IMR-90 (cell line): ENCODE results near the gene SLC38A1. TPM values are rescaled to one million over a fixed set of nuclear protein-coding genes. Genes with fewer than 3 reads are reported as not detected.

Experiments used
- ATAC-seq: fragments of 200-7000 bp; cut with Tn5 transposase; 2 replicates; pipeline ENCODE4 v1.9.1; 2020; ENCODE audit warnings: low read depth, mild to moderate bottlenecking, moderate library complexity
- BruUV-seq: library from RNA; stranded (reverse); fragments of 400-500 nt; replicated peaks from 2 replicates; lab custom pipeline; 2021; lab: Mats Ljungman, UMichigan
- CTCF ChIA-PET: fragments of 300-600 bp; formaldehyde crosslinking; extraction: SDS; loops from one replicate; lab custom pipeline; 2021; ENCODE audit warnings: antibody characterized with exemption; lab: Yijun Ruan, JAX
- POLR2A ChIA-PET: fragments of 300-600 bp; sonication (Branson Sonifier 250); formaldehyde crosslinking; loops from one replicate; lab custom pipeline; 2022; ENCODE audit warnings: antibody characterized with exemption; ENCODE audit not compliant: unreplicated experiment; lab: Charles Lee
- DNase-seq: peaks from one replicate; pipeline ENCODE4 v3.0.0; 2013
- H2AFZ ChIP-seq: replicated peaks from 2 replicates; pipeline ENCODE3; 2013; ENCODE audit warnings: low read length, mild to moderate bottlenecking; ENCODE audit not compliant: poor library complexity
- H2AK5ac ChIP-seq: 2 replicates; pipeline ENCODE4 v1.6.1; 2013; ENCODE audit warnings: low read depth, low read length, inconsistent platforms
- H2AK9ac ChIP-seq: replicated peaks from 2 replicates; pipeline ENCODE3; 2013; ENCODE audit warnings: mild to moderate bottlenecking, low read depth, low read length, moderate library complexity; ENCODE audit not compliant: poor library complexity
- H2BK120ac ChIP-seq: 2 replicates; pipeline ENCODE4 v1.6.1; 2013; ENCODE audit warnings: low read depth, low read length, inconsistent platforms
- H2BK15ac ChIP-seq: 3 replicates; pipeline ENCODE4 v1.6.1; 2013; ENCODE audit warnings: low read depth, low read length, inconsistent platforms
- H2BK20ac ChIP-seq: 2 replicates; pipeline ENCODE4 v1.6.1; 2013; ENCODE audit warnings: low read depth, mild to moderate bottlenecking, inconsistent platforms, low read length, moderate library complexity
- H2BK5ac ChIP-seq: 2 replicates; pipeline ENCODE4 v1.6.1; 2013; ENCODE audit warnings: mild to moderate bottlenecking, low read depth, low read length, inconsistent platforms; ENCODE audit not compliant: poor library complexity, severe bottlenecking
- H3K14ac ChIP-seq: replicated peaks from 2 replicates; pipeline ENCODE4 v1.6.1; 2013; ENCODE audit warnings: low read depth, low read length, inconsistent platforms
- H3K18ac ChIP-seq: 2 replicates; pipeline ENCODE4 v1.6.1; 2013; ENCODE audit warnings: low read depth, low read length, control low read depth
- H3K23ac ChIP-seq: 2 replicates; pipeline ENCODE4 v1.6.1; 2013; ENCODE audit warnings: low read depth, low read length, inconsistent platforms
- H3K27ac ChIP-seq: 2 replicates; pipeline ENCODE4 v1.5.1; 2013; ENCODE audit warnings: mild to moderate bottlenecking, control low read depth, low read length; ENCODE audit not compliant: insufficient read depth
- H3K27me3 ChIP-seq: 2 replicates; pipeline ENCODE4 v1.6.1; 2013; ENCODE audit warnings: low read length; ENCODE audit not compliant: control insufficient read depth, insufficient read depth
- H3K36me3 ChIP-seq: 2 replicates; pipeline ENCODE4 v1.6.1; 2013; ENCODE audit warnings: low read length, mixed read lengths; ENCODE audit not compliant: control insufficient read depth, insufficient read depth
- H3K4ac ChIP-seq: 2 replicates; pipeline ENCODE4 v1.6.1; 2013; ENCODE audit warnings: low read depth, low read length, inconsistent platforms
- H3K4me1 ChIP-seq: 2 replicates; pipeline ENCODE4 v1.6.1; 2013; ENCODE audit warnings: low read length, mixed read lengths; ENCODE audit not compliant: control insufficient read depth, insufficient read depth
- H3K4me2 ChIP-seq: 2 replicates; pipeline ENCODE4 v1.6.1; 2013; ENCODE audit warnings: low read depth, mild to moderate bottlenecking, control low read depth, low read length, moderate library complexity
- H3K4me3 ChIP-seq: 2 replicates; pipeline ENCODE4 v1.5.1; 2013; ENCODE audit warnings: low read depth, mild to moderate bottlenecking, control low read depth, low read length, moderate library complexity; ENCODE audit not compliant: insufficient read depth
- H3K56ac ChIP-seq: 2 replicates; pipeline ENCODE4 v1.6.1; 2013; ENCODE audit warnings: low read length, inconsistent platforms; ENCODE audit not compliant: insufficient read depth; ENCODE audit errors: extremely low read depth
- H3K79me1 ChIP-seq, 2 experiments: 2 replicates each; pipeline ENCODE4 v1.6.1; 2013; ENCODE audit warnings: low read length in 2 of 2, inconsistent platforms in 1 of 2, low read depth in 1 of 2
- H3K9ac ChIP-seq: 2 replicates; pipeline ENCODE4 v1.6.1; 2013; ENCODE audit warnings: low read depth, low read length, control low read depth
- H3K9me1 ChIP-seq: 2 replicates; pipeline ENCODE4 v1.6.1; 2013; ENCODE audit warnings: low read length, inconsistent platforms; ENCODE audit not compliant: insufficient read depth
- H3K9me3 ChIP-seq: 2 replicates; pipeline ENCODE4 v1.6.1; 2013; ENCODE audit warnings: low read length; ENCODE audit not compliant: control insufficient read depth, insufficient read depth
- H4K20me1 ChIP-seq: 2 replicates; pipeline ENCODE4 v1.6.1; 2013; ENCODE audit warnings: low read length, inconsistent platforms; ENCODE audit not compliant: insufficient read depth
- H4K5ac ChIP-seq: 2 replicates; pipeline ENCODE4 v1.6.1; 2013; ENCODE audit warnings: mild to moderate bottlenecking, low read depth, low read length, control low read depth
- H4K8ac ChIP-seq, 2 experiments: 2 replicates each; pipeline ENCODE4 v1.6.1; 2013; ENCODE audit warnings: low read depth in 2 of 2, low read length in 2 of 2, control low read depth in 1 of 2, inconsistent platforms in 1 of 2
- H4K91ac ChIP-seq: 2 replicates; pipeline ENCODE4 v1.6.1; 2013; ENCODE audit warnings: low read depth, low read length, inconsistent platforms; ENCODE audit not compliant: insufficient read depth
- CEBPB ChIP-seq: IDR thresholded peaks from 2 replicates; pipeline ENCODE4 v1.6.1; 2012; ENCODE audit warnings: low read depth, low read length, improper control_type of control experiment
- CHD1 ChIP-seq: IDR thresholded peaks from 2 replicates; pipeline ENCODE4 v1.6.1; 2012; ENCODE audit warnings: low read depth, low read length, improper control_type of control experiment
- CTCF ChIP-seq: conservative IDR thresholded peaks from 2 replicates; pipeline ENCODE4 v1.5.1; 2012; ENCODE audit warnings: mild to moderate bottlenecking, low read depth, low read length, improper control_type of control experiment
- NFE2L2 ChIP-seq: fragments of 150-350 bp; IDR thresholded peaks from 2 replicates; pipeline ENCODE4 v1.6.1; 2016; ENCODE audit warnings: low read depth, mild to moderate bottlenecking, low read length
- RAD21 ChIP-seq: IDR thresholded peaks from 2 replicates; pipeline ENCODE4 v1.6.1; 2012; ENCODE audit warnings: low read length, improper control_type of control experiment
- SMC3 ChIP-seq: fragments of 150-350 bp; IDR thresholded peaks from 2 replicates; pipeline ENCODE4 v1.6.1; 2016; ENCODE audit warnings: low read depth, mild to moderate bottlenecking, antibody characterized with exemption, low read length, moderate library complexity
- WGBS, 2 experiments: methylation state at CpG; one replicate each; pipeline versions ENCODE4 v1.1.5 to v1.1.7; 2013; ENCODE audit warnings: missing lambda C conversion rate in 2 of 2; ENCODE audit not compliant: insufficient read length in 1 of 2; ENCODE audit errors: extremely low coverage in 2 of 2; 5-methylcytosine and 5-hydroxymethylcytosine counted together
- dilution Hi-C: fragments of 300-500 bp; cut with HindIII; formaldehyde crosslinking; loops from one replicate; pipeline ENCODE4 v1.14.3; 2018; ENCODE audit warnings: low sequenced_read_pairs; ENCODE audit not compliant: unreplicated experiment
- in situ Hi-C: fragments of 300-500 bp; cut with MboI; formaldehyde crosslinking; loops from 3 replicates; pipeline ENCODE4 v1.14.3; 2019; ENCODE audit warnings: low sequenced_read_pairs, inconsistent platforms, mixed read lengths
- intact Hi-C: fragments of 100-400 bp; cut with micrococcal nuclease; formaldehyde crosslinking; loops from 2 replicates; pipeline ENCODE4 v1.10.0; 2022
- polyA plus RNA-seq, 3 experiments: library from polyadenylated mRNA; depleted of rRNA; stranded (reverse); fragments of >200 nt; gene quantifications; 2 replicates each; pipeline ENCODE4 v1.2.3, GENCODE V29; 2012; ENCODE audit warnings: low replicate concordance in 1 of 3
- total RNA-seq: library from RNA; depleted of rRNA; stranded (reverse); fragments of >200 nt; gene quantifications from 2 replicates; pipeline ENCODE4 v1.2.3, GENCODE V29; 2012

SLC38A1 gene
- total and polyA plus RNA-seq, 2 of the 4 experiments (the other 2 are of a cell fraction), result 22.8 to 61.5 TPM

DNA sequence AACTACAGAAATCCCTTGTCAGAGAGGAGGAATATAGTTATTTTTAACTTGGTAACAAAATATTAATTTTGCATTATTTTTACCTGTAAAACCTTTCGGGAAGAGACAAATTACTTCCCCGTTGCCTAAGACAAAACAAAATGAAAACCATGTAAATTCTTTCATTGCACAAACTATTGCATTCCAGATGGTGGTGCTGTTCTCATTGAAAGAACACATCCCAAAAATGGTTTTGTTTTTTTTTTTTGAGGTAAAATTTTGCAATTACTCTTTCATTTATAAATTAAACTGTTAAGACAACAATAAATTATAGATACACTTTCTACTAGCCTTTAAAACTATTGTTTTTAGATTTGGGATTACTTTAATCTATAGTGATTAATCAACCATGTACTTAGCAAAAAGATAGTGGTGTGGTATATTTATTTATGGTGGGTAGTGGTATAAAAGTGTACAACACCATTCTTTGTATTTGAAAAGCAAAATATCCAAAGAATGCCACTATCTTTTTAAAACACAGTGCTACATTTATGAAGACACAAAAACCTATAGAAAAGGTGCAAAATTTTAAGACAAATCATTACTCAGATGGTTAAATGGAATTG lies 115.5 kb downstream of the SLC38A1 start:
- no TSS peak for BruUV-seq

More for the DNA sequence above, 115.5 kb downstream of the SLC38A1 start:
- Histone ChIP-seq H3K4me3 (no peak overlapping the region), H4K5ac (no peak overlapping the region), H2BK5ac (peak overlapping the region; percentile 66), H3K23ac (no peak overlapping the region), H3K9ac (no peak overlapping the region), H3K14ac (no peak overlapping the region), H2BK120ac (no peak overlapping the region), H4K8ac (no peak overlapping the region), H3K4ac (no peak overlapping the region), H3K56ac (no peak overlapping the region), H2BK20ac (no peak overlapping the region), H2AFZ (no peak overlapping the region), H3K18ac (no peak overlapping the region), H3K9me3 (no peaks in the 10 kb centered on the region), H2AK5ac (no peak overlapping the region), H3K27ac (no peak overlapping the region), H3K27me3 (no peaks in the 10 kb centered on the region), H4K91ac (no peak overlapping the region), H3K4me1 (no peaks in the 10 kb centered on the region), H2AK9ac (no peak overlapping the region), H3K36me3 (no peaks in the 10 kb centered on the region), H3K4me2 (no peak overlapping the region), H2BK15ac (no peak overlapping the region), H4K20me1 (no peaks in the 10 kb centered on the region), H3K79me1 (no peaks in the 10 kb centered on the region), H3K9me1 (no peaks in the 10 kb centered on the region)
- DNase-seq (peak; percentile 52), ATAC-seq (no peak)
- POLR2A ChIA-PET, result no interaction called here
- intact Hi-C loops, result no loop called here
- CTCF ChIA-PET, result no interaction called here
- WGBS, 2 experiments, result no CpG with 5 or more reads among the region's 2 CpGs
- dilution Hi-C loops, result no loop called here
- TF ChIP-seq SMC3 (peak; percentile 59), NFE2L2 (no peak), CHD1 (no peak), CEBPB (peak; percentile 52), RAD21 (peak; percentile 70), CTCF (peak; percentile 79)
- in situ Hi-C loops, result loop anchor here (10.0 to 25.0 kb wide), 2 partner anchors 201 to 534 kb away; no protein-coding TSS in a partner anchor
